Mononuclear cell (primary cell): Measurements from ENCODE around the gene SKOR1. TPM values are rescaled to one million over a fixed set of nuclear protein-coding genes. Genes with fewer than 3 reads are reported as not detected.

Experiments
- H3K27me3 ChIP-seq: 2 replicates; pipeline ENCODE4 v1.6.0; 2011; ENCODE audit warnings: low read length, control low read depth; ENCODE audit not compliant: insufficient read depth
- H3K4me1 ChIP-seq: 2 replicates; pipeline ENCODE4 v1.5.1; 2011; ENCODE audit warnings: mild to moderate bottlenecking, low read length, control low read depth; ENCODE audit not compliant: insufficient read depth
- H3K4me3 ChIP-seq: 2 replicates; pipeline ENCODE4 v1.5.1; 2011; ENCODE audit warnings: mild to moderate bottlenecking, low read length, moderate library complexity
- H3K9me3 ChIP-seq: 2 replicates; pipeline ENCODE4 v1.5.1; 2011; ENCODE audit warnings: low read depth, mild to moderate bottlenecking, control low read depth, low read length
- total RNA-seq: library from RNA; depleted of rRNA; stranded (reverse); fragments of >200 nt; gene quantifications from one replicate; pipeline ENCODE4 v1.2.3, GENCODE V29; 2012

Gene SKOR1
- total RNA-seq, 1 donor = 1.9 TPM

DNA sequence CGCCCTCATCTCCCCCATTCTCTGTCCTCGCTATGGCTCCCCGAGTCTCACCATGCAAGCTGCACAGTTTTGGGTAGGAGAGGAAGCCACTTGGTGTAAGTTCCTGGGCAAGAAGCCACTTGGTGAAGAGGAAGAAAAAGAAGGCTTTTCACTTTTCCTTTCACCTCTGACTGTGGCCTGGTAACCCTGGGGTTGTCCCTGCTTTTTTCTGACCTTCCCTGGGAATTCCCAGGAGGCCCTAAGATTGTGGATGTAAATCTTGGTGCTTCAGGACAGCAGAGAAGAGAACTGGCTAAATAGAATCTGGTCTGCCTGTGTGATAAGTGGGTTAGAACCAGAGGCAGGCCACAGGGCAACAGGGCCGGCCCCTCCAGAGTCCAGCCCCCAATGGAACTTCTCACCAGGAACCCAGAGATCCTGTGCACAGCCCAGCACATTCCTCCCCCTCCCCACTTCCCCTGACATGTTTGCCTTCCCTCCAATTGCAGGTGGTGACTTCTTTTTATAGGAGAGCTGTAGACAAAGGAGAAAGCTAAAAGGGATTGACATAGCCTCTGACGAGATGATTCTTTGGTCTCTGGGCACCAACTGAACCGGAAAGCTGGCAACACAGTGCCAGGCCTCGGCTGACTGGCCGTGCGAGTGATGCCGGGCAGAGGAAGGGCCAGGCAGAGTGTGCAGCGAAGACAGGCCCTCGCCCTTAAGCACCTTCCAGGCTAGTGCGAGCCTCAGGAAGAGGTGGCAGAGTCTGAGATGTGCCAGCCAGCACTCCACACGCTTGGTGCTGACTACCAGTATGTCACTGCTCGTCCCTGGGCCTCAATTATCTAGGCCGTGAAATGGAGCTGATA lies 19.4 kb upstream of the SKOR1 start:
- no peak overlapping the region for H3K4me3 ChIP-seq
- no peaks in the 10 kb centered on the region for H3K4me1 ChIP-seq
- no peaks in the 10 kb centered on the region for H3K27me3 ChIP-seq
- no peaks in the 10 kb centered on the region for H3K9me3 ChIP-seq

DNA sequence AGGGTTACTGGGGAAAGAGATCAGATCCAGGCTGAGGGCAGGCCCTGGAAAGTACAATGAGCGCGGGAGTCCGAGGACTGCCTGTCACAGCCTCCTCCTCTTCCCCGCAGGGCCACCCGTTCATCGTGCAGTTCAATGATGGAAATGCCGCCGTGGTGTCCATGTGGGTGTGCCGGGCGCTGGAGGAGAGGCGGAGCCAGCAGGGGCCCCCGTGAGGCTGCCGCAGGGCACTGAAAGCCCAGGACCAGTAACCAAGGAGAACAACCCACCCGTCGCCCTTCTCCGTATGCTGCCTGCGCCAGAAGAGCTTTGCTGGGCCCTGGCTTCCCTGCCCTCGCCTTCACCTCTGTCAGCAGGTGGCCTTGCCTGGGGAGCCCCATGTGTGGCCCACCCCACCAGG lies 18.8 kb upstream of the SKOR1 start:
- H3K9me3 ChIP-seq = no peaks in the 10 kb centered on the region
- no peaks in the 10 kb centered on the region for H3K4me1 ChIP-seq
- no peak overlapping the region for H3K4me3 ChIP-seq
- H3K27me3 ChIP-seq = no peaks in the 10 kb centered on the region

DNA sequence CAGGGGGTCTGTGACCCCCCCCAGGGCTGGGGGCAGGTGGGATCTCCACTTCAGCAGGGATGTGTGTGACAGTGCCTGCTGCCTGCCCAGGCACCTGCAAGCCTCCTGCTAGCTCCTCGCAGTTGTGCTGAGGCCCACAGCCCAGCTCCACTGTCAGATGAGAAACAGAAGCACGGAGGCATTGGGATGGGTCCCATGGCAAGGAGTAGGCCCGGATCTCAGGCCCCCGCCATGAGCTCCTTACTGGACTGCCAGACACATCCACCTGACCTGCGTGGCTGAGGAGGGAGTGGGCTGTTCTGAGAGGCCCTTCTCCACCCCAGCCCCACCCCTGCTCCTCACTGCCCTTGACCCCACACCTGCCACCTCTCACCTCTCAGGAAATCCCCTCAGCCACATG lies 18.2 kb upstream of the SKOR1 start:
- Histone ChIP-seq H3K4me1 (no peaks in the 10 kb centered on the region), H3K27me3 (no peaks in the 10 kb centered on the region), H3K4me3 (no peak overlapping the region), H3K9me3 (no peaks in the 10 kb centered on the region)

DNA sequence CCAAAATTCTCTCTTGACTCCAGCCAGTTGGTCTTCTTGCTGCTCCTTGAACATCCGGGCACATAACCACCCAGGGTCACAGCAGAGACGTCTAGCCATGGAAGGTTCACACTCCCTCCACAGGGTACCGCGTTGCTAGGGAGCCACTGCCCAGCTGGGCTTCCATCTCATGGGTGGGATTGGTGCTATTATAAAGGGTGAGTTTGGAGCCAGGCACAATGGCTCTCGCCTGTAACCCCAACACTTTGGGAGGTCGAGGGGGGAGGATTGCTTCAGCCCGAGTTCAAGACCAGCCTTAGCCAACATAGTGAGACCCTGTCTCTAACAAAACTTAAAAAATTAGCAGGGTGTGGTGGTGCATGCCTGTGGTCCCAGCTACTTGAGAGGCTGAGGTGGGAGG lies 17.5 kb upstream of the SKOR1 start:
- Histone ChIP-seq H3K4me1 (no peaks in the 10 kb centered on the region), H3K9me3 (no peaks in the 10 kb centered on the region), H3K4me3 (no peak overlapping the region), H3K27me3 (no peaks in the 10 kb centered on the region)

DNA sequence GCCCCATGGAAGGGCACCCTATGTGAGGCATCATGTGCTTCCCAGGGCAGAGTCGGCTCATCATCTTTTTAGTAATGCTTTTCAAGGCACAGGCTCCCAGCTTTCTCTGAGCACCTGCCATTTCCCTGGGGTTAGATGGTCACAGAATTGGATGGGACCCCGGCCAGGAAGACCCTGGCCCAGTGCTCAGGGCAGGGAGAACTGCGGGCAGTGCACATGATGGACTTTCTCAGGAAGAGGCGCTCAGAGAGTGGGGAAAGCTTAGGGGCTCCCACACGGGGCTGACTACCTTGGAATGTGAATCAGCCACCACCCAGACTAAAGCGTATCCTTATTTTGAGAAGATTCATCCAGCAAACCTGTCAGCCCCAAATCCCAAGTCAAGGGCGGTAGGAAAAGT lies 16.5 kb upstream of the SKOR1 start:
- H3K27me3 ChIP-seq = no peaks in the 10 kb centered on the region
- H3K4me3 ChIP-seq = no peak overlapping the region
- H3K4me1 ChIP-seq = no peaks in the 10 kb centered on the region
- no peaks in the 10 kb centered on the region for H3K9me3 ChIP-seq

DNA sequence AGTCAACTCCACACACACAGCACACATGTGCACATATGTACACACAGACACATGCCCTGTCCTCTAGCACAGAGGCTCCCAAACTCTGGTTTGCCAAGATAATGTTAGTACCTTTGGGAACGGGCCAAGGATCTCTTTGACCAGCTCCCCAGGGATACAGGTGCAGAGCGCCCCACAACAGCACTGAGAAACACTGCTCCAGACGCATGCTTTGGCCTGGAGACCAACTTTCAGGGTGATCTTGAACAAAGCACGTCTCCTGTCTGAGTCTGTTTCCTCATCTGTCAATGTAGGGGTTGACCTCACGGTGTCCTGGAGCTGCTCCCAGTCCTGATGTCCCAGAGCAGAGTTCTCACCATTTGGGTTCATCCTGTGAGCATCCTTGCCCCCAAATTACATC lies 15.9 kb upstream of the SKOR1 start:
- Histone ChIP-seq H3K9me3 (no peaks in the 10 kb centered on the region), H3K27me3 (no peaks in the 10 kb centered on the region), H3K4me1 (no peaks in the 10 kb centered on the region), H3K4me3 (no peak overlapping the region)

DNA sequence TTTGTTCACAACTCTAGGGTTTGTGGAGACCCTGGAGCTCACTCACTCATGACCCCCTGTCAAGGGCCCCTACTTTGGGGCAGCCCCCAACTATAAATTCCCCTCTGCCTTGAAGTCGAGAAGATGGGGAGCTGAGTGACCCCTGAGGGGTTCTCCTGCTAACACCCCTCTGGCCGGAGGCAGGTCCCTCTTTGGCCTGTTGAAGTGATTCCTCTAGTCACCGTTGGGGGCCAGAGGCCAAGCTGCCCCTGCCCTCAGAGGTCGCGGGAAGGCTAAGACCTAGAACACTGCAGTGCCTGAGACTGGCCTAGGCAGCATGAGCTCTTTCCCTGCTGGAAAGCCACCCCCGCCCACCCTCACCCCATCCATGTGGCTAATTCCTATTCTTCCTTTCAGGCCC lies 15.4 kb upstream of the SKOR1 start:
- Histone ChIP-seq H3K9me3 (no peaks in the 10 kb centered on the region), H3K4me3 (no peak overlapping the region), H3K4me1 (no peaks in the 10 kb centered on the region)

DNA sequence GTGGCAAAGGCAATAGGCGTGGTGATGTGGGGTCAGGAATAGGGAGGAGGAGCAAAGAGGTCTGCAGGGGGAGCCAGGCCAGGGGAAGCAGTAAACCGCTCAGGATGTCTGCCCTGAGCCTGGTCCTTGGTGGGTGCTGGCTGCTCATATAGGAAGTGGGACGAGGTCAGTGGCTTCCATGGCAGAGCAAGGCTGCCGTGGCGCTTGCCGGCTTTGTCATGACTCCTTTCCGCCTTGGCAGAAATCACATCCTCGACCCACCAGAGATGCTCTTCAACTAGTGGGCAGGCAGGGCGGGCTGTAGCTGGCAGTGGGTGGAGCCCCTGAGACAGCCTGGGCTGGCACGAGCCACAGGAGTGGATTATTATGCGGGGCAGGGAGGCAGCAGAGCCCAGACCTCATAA lies 13.1 kb upstream of the SKOR1 start:
- Histone ChIP-seq H3K4me1 (no peaks in the 10 kb centered on the region), H3K9me3 (no peaks in the 10 kb centered on the region), H3K4me3 (no peak overlapping the region), H3K27me3 (peaks cover 7% of the 10 kb centered on the region)

More for the DNA sequence above, 15.4 kb upstream of the SKOR1 start:
- H3K27me3 ChIP-seq = no peaks in the 10 kb centered on the region

DNA sequence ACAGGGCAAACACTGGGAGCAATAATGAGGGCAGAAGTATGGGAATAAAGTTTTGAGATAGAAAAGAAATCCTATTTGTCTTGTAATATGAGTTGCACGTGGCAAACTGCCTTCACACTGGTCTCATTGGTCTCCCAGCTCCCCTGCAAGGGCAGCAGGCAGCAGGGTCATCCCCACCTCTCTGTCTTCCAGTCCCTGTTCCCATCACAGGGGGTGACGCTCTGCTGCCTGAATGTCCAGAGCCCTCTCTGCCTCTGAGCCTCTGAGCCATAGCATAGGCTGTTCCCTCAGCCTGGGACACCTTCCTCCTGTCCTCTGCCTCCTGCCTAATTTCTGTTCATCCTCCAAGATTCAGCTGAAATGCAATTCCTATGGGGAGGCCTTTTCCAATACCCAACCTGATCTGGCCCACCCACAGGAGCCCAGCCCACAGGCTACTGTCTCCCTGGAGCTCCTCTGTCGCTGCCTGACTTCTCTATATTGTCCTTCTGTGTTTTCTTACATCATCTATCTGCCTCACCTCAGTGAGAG lies 12.1 kb upstream of the SKOR1 start:
- no peaks in the 10 kb centered on the region for H3K4me1 ChIP-seq
- peaks cover 16% of the 10 kb centered on the region for H3K27me3 ChIP-seq
- no peak overlapping the region for H3K4me3 ChIP-seq
- H3K9me3 ChIP-seq = no peaks in the 10 kb centered on the region

DNA sequence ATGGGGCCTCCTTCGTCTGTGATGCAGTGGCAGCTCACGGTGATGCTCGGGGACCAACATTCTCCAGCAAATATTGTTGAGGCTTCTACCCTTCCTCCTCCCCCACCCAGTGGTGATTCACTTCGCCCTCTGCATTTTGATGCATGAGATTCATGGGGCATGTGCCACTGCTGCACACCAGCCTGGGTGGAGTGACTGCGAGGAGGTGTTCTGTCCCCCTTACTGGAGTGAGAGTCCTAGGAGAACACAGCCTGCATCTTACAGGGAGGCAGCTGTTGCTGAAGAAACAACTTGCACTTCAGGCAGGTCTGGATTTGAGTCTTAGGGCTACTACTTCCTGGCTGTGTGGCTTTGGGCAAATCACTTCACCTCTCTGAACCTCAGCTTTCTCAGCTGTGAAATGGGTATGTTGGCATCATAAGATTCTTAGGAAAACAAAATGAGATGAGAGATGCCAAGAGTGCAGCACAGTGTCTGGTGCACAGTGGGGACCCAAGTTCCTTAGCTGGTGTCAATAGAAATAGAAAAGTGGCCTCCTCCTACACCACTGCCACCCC lies 10.2 kb upstream of the SKOR1 start:
- H3K4me1 ChIP-seq = no peaks in the 10 kb centered on the region
- H3K9me3 ChIP-seq = no peaks in the 10 kb centered on the region
- H3K27me3 ChIP-seq = peaks cover 33% of the 10 kb centered on the region
- no peak overlapping the region for H3K4me3 ChIP-seq

DNA sequence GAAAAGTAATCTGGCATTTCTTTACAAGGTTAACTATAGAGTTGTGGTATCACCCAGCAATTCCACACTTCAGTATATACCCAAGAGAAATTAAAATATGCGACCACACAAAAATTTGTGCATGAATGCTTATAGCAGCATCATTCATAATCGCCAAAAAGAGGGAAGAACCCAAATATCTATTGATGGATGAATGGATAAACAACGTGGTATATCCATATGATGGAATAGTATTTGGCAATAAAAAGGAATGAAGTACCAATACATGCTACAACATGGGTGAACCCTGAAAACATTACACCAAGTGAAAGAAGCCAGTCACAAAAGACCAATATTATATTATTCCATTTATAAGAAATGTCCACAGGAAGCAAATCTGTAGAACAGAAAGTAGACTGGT lies 8.6 kb upstream of the SKOR1 start:
- no peaks in the 10 kb centered on the region for H3K9me3 ChIP-seq
- peaks cover 49% of the 10 kb centered on the region for H3K27me3 ChIP-seq
- H3K4me1 ChIP-seq = peaks cover 11% of the 10 kb centered on the region
- H3K4me3 ChIP-seq = no peak overlapping the region

DNA sequence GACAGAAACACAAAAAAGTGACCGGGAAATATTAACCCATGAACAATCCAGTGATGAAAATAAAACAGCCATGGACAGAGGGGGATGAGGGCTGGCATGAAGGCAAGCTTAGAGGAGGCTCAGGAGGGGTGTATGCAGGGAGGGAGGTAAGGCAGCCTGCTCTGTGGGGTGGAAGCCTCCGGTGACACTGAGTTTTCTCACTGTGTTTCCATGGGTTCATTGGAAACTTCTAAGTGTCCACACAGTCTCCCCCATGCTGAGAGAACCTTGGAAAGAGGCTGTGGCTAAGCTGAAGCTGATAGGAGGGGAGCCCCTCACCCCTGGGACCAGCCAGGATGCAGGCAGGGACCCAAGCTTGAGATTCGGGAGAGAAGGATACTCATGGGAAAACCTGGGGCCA lies 6.8 kb upstream of the SKOR1 start:
- H3K27me3 ChIP-seq = peaks cover 62% of the 10 kb centered on the region
- no peak overlapping the region for H3K4me3 ChIP-seq
- peaks cover 23% of the 10 kb centered on the region for H3K4me1 ChIP-seq
- no peaks in the 10 kb centered on the region for H3K9me3 ChIP-seq

DNA sequence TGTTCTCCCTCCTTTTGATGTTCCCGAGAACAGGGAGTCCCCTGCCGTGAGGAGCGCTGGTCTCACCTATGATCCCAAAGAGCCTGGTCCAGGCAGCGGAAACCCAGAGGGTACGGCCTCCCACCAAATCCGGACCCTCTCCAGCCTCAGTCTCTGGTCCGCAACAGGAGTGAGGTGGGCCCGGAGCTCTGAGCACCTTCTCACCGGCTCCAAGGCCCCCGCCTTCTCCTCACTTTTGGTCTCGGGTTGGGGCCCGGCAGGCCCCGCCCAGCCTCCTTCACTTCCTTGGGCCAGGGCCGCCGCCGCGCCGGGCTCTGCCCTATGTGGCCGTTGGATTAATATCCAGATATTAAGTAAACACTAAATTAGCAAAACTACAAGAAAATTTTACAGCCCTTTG lies 5.7 kb upstream of the SKOR1 start:
- Histone ChIP-seq H3K27me3 (peaks cover 73% of the 10 kb centered on the region), H3K4me1 (peaks cover 32% of the 10 kb centered on the region), H3K4me3 (no peak overlapping the region), H3K9me3 (no peaks in the 10 kb centered on the region)

DNA sequence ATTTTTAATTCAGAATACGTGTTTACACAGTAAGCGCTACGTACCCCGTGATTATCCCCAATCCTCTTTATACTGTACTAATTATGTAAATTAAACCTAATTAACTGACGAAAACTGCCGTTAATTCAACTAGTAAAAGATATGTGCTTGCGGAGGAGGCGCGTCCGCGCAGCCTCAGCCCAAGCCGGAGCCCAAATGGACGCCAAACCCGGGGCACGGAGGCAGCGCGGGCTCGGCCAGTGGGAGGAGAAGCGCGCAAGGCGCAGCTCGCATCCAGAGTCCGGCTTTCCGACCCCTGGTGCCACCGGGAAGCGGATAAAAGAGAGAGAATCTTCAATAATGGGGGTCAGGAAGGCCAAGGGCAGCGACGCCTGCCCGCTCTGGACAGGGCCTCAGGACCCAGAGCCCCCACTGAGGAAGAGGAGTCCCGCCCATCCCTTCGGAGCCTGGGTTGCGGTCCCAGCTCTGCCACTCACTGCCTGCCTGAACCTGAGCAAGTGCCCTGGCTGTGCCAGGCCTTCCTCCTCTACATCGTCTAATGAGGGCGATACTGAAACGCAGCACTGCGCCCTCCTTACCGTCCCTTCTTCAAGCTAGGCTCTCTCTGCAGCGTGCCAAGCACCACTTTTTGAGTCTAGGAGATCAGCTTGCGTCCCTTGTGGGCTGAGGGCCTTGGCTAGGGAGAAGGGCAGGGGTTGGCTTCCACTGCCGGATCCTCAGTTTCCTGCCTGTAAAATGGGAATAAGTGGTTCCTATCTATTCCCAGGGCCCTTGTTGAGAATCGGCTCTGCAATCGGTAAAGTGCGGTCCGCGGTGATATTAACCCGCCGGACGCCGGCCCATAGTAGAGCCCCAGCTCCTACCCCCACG lies 5.0 kb upstream of the SKOR1 start:
- H3K27me3 ChIP-seq = peaks cover 78% of the 10 kb centered on the region
- H3K9me3 ChIP-seq = no peaks in the 10 kb centered on the region
- H3K4me1 ChIP-seq = peaks cover 37% of the 10 kb centered on the region
- H3K4me3 ChIP-seq = no peak overlapping the region
